Activated naive CD4-positive, alpha-beta T cell treated with Interleukin-2 at 50 U/mL for 16 hours (primary cell): ENCODE data around the gene BMPR1A.

ENCODE experiments used
- DNase-seq: peaks from one replicate; pipeline ENCODE4 v3.0.0-alpha.2; 2020

BMPR1A gene

GRCh38 chr10:86768412-86769062, 12.1 kb downstream of the BMPR1A start:
- no peak for DNase-seq

- no peak for DNase-seq
Observed at GRCh38 chr10:86769991-86770390, 13.6 kb downstream of the BMPR1A start.

GRCh38 chr10:86770412-86770960, 14.1 kb downstream of the BMPR1A start:
- no peak for DNase-seq

DNA sequence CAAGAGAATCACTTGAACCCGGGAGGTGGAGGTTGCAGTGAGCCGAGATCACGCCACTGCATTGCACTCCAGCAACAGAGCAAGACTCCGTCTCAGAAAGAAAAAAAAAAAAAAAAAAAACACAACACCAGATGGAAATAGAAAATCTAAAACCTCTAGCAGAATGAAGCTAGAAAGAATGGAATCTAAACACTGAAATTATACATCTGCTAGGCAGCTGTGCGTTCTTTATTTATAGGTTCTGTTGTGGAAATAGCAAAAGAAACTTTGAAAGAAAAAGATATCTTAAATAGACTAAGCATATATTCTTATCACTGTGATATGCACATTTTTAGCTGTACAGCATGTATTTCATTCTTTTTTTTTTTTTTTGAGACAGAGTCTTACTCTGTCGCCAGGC, 17.1 kb downstream of the BMPR1A start:
- DNase-seq = no peak

GRCh38 chr10:86775056-86775869, 18.8 kb downstream of the BMPR1A start:
- no peak for DNase-seq

DNA sequence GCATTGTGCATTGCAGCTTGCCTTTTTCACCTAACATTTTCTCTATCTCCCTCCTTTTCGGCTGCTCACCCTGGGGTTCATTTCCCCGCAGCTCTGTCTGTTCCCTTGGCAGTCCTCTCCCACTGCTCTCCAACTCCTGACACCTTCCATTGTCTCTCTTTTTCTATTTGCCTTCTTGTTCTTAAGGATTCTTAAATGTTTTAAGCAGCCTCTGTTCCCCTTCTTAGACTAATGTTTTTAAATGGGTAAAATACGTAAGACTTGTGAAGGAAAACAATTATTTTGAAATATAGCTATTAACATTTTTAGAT, 19.4 kb downstream of the BMPR1A start:
- DNase-seq = no peak

- no peak for DNase-seq
Observed at GRCh38 chr10:86779220-86780017, 23.0 kb downstream of the BMPR1A start.

DNA sequence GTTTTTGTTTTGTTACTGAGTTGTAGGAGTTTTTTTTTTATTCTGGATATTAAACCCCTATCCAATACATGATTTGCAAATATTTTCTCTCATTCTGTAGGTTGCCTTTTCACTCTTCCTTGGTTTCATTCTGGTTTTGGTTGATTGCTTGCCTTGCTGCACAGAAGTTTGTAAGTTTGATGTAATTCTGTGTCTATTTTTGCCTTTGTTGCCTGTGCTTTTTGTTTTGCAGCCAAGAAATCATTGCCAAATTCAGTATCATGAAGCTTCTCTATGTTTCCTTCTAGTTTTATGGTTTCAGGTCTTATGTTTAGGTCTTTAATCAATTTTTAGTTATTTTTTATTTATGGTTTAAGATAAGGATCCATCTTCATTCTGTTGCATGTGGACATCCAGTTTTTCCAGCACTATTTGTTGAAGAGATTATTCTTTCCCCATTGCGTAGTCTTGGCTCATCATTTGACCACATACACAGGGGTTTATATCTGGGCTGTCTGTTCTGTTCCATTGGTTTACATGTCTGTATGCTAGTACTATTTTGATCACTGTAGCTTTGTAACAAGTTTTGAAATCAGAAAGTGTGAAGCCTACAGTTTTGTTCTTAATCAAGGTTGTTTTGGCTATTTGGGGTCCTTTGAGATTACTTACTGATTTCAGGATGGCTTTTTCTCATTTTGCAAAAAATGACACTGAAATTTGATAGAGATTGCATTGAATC, 26.4 kb downstream of the BMPR1A start:
- no peak for DNase-seq

DNA sequence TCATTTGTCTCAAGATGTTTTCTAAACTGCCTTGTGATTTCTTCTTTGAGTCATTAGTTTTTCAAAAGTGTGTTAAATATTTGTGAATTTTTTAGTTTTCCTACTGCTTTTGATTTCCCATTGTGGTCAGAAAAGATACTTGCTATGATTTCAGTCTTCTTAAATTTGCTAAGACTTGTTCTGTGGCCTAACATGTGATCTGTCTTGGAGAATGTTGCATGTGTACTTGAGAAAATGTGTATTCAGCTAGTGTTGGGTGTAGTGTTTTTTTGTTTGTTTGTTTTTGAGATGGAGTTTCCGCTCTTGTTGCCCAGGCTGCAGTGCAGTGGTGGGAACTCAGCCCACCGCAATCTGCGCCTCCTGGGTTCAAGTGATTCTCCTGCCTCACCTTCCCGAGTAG, 28.6 kb downstream of the BMPR1A start:
- DNase-seq = no peak

DNA sequence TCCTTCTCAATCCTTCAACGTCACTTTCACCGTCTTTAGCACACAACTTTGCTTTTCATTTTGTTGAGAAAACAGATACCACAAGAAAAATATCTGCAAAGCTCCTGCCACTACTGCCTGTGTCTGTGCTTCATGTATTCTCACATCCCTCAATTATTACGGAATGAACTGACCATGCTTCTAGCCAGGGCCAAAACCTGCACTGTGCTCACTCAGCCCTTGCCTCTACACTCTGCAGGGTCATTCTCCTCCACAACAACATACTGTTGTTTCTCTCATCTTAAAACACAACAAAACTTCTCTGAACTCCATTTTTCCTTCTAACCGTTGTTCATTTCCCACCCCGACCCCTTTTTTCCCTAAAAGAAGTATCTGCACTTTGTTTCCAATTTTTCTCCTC, 29.5 kb downstream of the BMPR1A start:
- DNase-seq = no peak

DNA sequence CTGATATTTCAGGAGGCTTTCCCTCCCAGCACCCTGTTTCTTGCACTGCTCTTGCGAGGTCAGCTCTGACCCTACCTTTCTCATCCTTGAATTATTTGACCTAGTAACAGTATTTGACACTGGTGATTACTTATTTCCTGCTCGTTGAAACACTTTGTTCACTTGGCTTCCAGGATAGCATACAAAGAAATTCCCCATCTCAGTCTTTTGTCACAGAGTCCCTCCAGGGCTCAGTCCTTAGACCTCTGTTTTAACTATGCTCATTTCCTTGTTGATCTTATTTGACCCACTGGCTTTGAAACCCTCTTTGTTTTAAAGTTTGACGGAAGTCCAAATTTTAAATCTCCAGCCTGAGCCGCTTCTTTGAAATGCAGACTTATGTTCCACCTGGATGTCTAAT, 29.9 kb downstream of the BMPR1A start:
- DNase-seq = no peak

DNA sequence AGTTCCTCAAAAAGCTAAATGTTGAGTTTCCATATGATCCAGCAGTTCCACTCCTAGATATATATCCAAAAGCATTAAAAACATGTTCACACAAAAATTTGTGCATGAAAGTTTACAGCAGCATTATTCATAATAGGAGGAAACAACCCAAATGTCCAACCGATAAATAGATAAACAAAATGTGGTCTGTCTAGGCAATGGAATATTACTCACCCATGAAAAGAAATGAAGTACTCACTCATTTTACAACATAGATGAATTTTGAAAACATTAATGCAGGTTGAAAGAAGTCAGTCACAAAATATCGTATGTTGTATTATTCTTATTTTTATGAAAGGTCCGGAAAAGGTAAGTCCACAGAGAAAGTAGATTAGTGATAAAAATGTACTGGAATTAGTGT, 34.0 kb downstream of the BMPR1A start:
- no peak for DNase-seq

GRCh38 chr10:86792461-86793167, 36.2 kb downstream of the BMPR1A start:
- no peak for DNase-seq

GRCh38 chr10:86793696-86794095, 37.3 kb downstream of the BMPR1A start:
- no peak for DNase-seq

- DNase-seq = no peak
Observed at GRCh38 chr10:86795353-86795752, 38.9 kb downstream of the BMPR1A start.

DNA sequence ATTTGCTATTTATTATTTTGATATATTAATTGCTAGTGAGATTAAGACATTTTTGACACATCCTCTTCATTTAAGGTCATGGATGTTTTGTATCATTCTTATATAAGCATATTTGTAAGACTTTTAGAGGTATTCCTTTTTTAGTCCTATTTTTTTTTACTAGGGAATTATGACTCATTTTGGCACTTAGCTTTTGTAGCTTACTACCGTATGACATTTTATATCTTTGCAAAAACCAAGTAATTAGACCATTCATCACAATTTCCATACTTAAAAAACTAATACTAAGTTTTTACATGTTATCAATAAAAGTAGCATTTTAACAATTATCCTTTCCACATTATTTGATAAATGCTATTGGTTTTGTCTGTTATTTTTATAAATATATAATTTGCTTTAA, 41.6 kb downstream of the BMPR1A start:
- no peak for DNase-seq

DNA sequence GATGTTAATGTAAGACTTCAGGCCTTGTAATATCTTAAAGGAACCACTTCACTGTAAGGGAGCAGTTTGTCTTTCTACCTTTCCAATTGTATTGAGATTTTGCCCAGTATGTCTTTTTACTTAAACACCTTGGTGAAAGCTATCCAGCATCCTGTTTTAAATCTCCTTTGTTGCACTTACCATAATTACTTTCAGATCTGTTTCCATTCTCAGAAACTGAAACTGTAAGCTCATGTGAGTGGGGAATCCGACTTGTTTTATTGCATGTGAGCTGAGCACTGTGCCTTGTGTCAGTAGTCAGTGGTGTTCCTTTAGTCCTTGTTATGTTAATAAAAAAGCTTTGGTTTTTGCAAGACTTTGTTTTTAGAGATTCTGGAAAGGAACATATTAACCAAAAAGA, 42.2 kb downstream of the BMPR1A start:
- DNase-seq = no peak

GRCh38 chr10:86799188-86799845, 42.9 kb downstream of the BMPR1A start:
- DNase-seq = no peak

DNA sequence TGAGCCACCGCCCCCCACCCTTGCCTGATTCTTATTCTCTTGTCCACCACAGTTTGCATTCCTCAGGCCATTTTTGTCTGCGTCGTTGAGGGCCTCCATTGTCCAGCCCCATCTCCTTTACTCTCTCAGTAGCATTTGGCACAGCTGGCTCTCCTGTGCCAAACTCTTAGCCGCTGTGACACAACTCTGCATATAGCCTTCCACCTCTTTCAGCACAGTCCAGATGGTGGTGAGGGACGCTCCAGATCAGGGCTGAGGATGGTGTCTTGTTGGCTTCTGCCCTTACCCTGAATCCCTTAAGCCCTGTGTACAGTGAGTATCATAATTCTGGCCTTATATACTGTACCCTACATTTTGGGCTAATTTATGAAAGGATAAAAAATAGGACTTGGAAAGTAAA, 45.6 kb downstream of the BMPR1A start:
- no peak for DNase-seq

DNA sequence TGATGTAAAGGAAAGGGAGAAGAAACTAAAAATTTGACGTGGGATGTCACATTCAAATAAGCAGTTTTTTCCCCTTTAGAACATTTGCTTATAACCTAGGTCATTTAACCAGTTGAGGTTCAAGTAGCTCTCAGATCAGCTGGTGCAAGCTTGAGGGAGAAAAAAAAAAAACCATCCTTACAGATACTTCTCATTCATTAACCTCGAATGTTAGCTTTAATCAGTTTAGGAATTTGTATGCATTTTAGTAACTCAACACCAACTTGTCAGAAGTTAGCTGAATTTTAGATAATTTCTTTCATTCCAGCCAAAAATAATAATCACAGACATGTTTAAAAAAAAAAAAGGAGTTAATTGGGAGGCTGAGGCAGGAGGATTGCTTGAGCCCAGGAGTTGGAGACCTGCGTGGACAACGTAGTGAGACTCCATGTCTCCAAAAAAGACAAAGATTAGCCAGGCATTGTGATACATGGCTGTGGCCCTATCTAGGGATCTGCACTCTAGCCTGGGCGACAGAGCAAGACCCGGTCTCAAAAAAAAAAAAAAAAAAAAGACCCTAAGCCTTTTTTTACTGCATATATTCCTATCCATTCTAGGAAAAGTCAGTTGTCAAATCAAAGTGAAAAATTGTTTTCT, 46.2 kb downstream of the BMPR1A start:
- DNase-seq = no peak

GRCh38 chr10:86803156-86803555, 46.7 kb downstream of the BMPR1A start:
- DNase-seq = no peak
